ENCODE data around the gene HAS3.
"Not testable (repeated sequence)": the region's sequence is repeated elsewhere in the genome, so short reads cannot be mapped to it uniquely, and the experiment has no call there.

The HAS3 gene

GRCh38 chr16:69118994-69119393 lies 13.5 kb downstream of the HAS3 start:
- no peak for DNase-seq

DNA sequence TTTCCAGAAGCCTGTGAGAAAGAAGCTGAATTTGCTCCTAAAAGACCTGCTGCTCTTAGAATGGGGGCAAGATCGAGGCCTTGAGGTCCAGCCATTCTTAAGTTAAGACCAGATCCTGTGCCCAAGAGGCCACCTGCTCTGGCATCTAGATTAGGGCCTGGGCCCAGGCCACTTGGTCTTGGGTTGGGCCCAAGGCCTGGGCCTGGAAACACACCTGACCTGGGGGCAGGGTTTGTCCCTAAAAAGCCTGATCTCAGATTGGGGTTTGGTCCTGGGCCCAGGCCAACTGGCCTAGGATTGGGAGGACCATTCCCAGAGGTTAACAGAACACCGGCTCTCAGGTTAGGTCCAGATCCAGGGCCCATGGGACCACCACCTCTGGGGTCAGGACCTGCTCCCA lies 14.1 kb downstream of the HAS3 start:
- no peak for DNase-seq

- DNase-seq, result no peak
Observed at GRCh38 chr16:69120096-69120664, 14.7 kb downstream of the HAS3 start.

DNA sequence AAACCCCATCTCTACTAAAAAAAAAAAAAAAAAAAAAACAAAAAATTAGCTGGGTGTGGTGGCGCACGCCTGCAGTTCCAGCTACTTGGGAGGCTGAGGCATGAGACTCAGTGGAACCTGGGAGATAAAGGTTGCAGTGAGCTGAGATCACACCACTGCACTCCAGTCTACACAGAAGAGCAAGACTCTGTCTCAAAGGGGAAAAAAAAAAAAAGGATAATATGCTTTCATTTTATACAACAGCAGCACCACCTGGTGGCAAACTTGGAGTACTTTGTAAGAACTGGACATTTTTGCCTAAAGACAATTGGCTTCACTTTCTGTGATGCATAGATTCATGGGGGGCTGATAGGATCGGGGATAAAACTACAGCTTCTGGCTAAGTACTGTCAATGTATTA lies 18.5 kb downstream of the HAS3 start:
- DNase-seq, result no peak

GRCh38 chr16:69124406-69124805 lies 19.0 kb downstream of the HAS3 start:
- DNase-seq, result not testable (repeated sequence)

GRCh38 chr16:69124961-69125360 lies 19.5 kb downstream of the HAS3 start:
- DNase-seq, result not testable (repeated sequence)

- DNase-seq, result no peak
Observed at GRCh38 chr16:69126221-69126620, 20.8 kb downstream of the HAS3 start.

DNA sequence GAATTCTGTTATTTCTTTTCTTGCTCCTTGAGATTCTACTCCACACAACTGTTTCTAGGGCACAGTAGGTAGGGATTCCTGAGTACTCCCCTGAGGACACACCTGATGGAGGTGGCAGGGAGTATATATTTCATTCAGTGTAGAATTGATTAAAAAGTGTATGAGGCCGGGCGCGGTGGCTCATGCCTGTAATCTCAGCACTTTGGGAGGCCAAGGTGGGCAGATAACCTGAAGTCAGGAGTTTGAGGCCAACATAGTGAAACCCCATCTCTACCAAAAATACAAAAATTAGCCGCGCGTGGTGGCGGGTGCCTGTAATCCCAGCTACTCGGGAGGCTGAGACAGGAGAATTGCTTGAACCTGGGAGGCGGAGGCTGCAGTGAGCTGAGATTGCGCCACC lies 21.3 kb downstream of the HAS3 start:
- DNase-seq, result not testable (repeated sequence)

DNA sequence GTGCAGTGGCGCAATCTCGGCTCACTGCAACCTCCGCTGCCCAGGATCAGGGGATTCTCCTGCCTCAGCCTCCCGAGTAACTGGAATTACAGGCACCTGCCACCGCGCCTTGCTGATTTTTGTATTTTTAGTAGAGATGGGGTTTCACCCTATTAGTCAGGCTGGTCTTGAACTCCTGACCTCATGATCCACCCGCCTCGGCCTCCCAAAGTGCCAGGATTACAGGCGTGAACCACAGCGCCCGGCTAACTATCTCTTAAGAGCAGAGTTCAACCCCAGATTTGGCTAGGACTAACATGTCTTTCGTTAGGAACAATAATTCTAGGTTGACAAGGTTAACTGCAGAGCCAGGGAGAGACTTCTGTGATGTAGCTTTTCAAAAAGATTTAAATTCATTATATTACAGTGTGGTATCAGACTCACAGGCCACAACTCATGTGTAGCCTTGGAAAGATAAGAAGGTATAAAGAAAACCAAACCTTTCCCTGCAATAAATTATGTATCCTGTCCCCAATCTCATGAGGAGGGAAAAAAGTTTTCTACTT lies 22.6 kb downstream of the HAS3 start:
- DNase-seq, result no peak

GRCh38 chr16:69130461-69130860 lies 25.0 kb downstream of the HAS3 start:
- DNase-seq, result no peak

GRCh38 chr16:69131167-69131838 lies 25.9 kb downstream of the HAS3 start:
- DNase-seq, result no peak

- no peak for DNase-seq
Observed at GRCh38 chr16:69131839-69132423, 26.5 kb downstream of the HAS3 start.

GRCh38 chr16:69132424-69133252 lies 27.2 kb downstream of the HAS3 start, which contains the start of the genes CHTF8 and UTP4:
Gene CHTF8 (minus strand): TSS chr16:69132588. CDS start chr16:69121458, 11,130 bp downstream.
Gene UTP4 (plus strand): TSS chr16:69132649. CDS start chr16:69133460, 811 bp downstream.
- no peak for DNase-seq

DNA sequence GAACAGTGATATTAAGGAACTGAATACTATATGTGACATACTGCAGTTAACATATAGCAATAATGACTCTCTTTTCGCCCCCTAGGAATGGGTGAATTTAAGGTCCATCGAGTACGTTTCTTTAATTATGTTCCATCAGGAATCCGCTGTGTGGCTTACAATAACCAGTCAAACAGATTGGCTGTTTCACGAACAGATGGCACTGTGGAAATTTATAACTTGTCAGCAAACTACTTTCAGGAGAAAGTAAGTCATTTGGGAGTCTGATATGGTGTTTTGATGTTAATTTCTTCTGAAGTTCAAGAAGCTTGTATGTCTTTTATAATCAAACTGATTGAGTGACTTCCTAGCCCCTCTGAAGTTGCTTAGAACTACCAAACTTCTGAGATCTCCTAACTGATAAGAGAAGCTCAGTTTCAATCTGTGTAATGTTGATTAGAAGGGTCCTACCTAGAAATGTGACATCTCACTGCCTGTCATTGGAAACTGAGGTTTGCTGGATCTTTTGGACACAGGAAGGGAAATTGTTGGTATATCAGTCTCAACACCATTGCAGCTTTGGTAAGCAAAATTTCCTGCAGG lies 28.0 kb downstream of the HAS3 start:
- no peak for DNase-seq

GRCh38 chr16:69138608-69139007 lies 33.2 kb downstream of the HAS3 start:
- no peak for DNase-seq

- DNase-seq, result not testable (repeated sequence)
Observed at GRCh38 chr16:69139464-69139863, 34.0 kb downstream of the HAS3 start.

DNA sequence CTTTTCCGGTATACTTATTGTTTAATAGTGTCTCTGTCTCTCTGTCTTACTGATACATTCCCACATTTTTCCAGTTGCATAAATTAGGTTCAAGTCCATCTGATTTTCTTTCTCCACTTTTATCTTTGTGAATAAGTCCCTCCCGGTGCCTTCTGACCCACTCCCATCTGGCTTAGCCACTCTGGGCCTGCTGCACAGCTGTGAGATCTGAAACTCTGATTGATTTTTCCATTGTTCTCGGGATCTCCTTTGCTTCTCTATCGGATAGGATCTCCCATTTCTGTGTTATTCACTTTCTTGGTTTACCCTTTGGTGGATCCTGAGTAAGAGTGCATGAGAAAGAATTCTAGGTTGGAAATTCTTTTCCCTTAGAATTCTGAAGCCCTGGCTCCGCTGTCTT lies 35.6 kb downstream of the HAS3 start:
- no peak for DNase-seq

DNA sequence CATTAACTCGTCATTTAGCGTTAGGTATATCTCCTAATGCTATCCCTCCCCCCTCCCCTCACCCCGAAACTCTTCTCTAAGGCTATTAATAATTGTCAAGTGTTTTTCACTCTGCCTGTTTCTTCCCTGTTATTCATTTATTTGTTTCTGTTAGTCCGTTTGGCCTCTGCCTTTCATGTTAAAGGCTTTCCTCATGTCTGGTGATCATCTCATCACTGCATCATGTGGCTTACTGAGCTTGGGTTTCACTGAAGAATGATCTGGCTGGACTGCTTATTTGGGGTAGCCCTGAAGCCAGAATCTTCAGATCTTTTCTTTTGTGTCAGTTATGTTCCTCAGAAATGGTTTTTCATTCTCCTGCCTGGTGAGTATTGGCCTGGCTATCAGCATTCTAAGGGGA lies 36.5 kb downstream of the HAS3 start:
- no peak for DNase-seq

GRCh38 chr16:69143116-69143515 lies 37.7 kb downstream of the HAS3 start:
- DNase-seq, result no peak

DNA sequence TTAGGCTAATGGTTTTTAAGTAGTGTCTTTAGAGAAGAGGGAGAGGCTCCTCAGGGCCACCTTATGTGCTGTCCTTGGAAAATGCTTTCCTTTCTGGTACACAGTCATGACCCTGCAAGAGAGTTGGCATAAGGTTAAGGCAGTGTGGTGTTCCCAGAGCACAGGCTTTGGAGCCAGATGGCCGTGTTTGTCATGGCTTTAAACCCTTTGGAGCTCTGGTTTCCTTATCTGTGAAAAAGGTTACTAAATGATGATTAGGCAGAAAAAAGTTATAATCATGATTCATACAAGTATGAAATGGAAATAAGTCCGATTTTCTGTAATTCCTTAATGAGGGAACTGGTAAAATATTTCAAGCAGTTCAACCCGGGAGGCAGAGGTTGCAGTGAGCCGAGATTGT lies 40.2 kb downstream of the HAS3 start:
- no peak for DNase-seq

DNA sequence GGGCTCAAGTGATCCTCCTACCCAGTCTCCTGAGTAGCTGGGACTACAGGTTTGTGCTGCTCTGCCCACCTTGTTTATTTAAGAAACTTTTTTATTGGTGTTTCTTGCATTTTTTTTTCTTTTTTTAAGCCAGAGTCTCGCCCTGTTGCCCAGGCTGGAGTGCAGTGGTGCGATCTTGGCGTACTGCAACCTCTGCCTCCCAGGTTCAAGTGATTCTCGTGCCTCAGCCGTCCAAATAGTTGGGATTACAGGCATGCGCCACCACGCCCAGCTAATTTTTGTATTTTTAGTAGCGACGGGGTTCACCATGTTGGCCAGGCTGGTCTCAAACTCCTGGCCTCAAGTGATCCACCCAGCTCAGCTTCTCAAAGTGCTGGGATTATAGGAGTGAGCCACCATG lies 44.2 kb downstream of the HAS3 start:
- not testable (repeated sequence) for DNase-seq

DNA sequence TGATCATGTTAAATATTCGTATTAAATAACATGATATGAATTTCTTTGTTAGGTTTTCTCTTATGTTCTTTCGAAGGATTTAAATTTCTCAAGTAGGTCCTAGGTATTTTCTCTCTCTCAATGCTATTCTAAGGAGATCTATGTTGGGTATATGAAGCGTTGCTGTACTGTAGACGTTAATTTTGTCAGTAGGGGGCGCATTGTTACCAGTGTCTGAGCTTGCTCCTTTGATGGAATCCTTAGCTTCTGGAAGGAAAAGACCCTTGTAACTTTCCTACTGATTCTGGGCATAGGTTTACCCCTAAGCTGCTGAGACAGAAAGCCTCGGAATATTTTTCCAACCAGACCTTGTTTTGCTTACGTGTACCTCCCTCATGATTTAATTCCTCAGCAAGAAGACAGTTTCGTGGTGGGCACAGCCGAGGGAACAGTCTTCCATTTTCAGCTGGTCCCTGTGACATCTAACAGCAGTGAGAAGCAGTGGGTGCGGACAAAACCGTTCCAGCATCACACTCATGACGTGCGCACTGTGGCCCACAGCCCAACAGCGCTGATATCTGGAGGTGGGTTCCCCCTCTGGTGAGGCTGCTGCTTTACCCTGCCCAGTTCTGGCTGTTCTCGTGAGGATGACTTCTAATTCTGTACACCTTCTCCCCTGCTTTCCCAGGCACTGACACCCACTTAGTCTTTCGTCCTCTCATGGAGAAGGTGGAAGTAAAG lies 44.9 kb downstream of the HAS3 start:
- no peak for DNase-seq
